HEK293 (cell line): ENCODE results near the gene TFAP2E.

Experiments used
- BCL11A ChIP-seq: fragments of 450-650 bp; formaldehyde crosslinking; IDR thresholded peaks from 2 replicates; pipeline ENCODE4 v1.5.1; 2016; ENCODE audit warnings: low read depth, missing biosample characterization, missing genetic modification characterization
- BCL11B ChIP-seq: fragments of 450-650 bp; formaldehyde crosslinking; IDR thresholded peaks from 2 replicates; pipeline ENCODE4 v1.5.1; 2016; ENCODE audit warnings: low read depth, missing biosample characterization, missing genetic modification characterization
- FEZF1 ChIP-seq: fragments of 450-650 bp; formaldehyde crosslinking; IDR thresholded peaks from 2 replicates; pipeline ENCODE4 v1.5.1; 2016; ENCODE audit warnings: missing biosample characterization, missing genetic modification characterization
- HOXC10 ChIP-seq: sonication (generic); formaldehyde crosslinking; IDR thresholded peaks from 2 replicates; pipeline ENCODE4 v1.8.1; 2023; ENCODE audit warnings: mild to moderate bottlenecking, missing genetic modification reagents
- IKZF3 ChIP-seq: fragments of 450-650 bp; IDR thresholded peaks from 2 replicates; pipeline ENCODE4 v1.5.0; 2018; ENCODE audit warnings: missing biosample characterization, mild to moderate bottlenecking, missing genetic modification characterization, moderate library complexity
- KLF10 ChIP-seq: fragments of 450-650 bp; IDR thresholded peaks from 2 replicates; pipeline ENCODE4 v1.5.1; 2018; ENCODE audit warnings: missing biosample characterization, mild to moderate bottlenecking, missing genetic modification characterization
- SCRT2 ChIP-seq: fragments of 450-650 bp; formaldehyde crosslinking; IDR thresholded peaks from 2 replicates; pipeline ENCODE4 v1.5.1; 2016; ENCODE audit warnings: missing biosample characterization, missing genetic modification characterization
- SP2 ChIP-seq: fragments of 450-650 bp; formaldehyde crosslinking; IDR thresholded peaks from 2 replicates; pipeline ENCODE4 v1.5.1; 2016; ENCODE audit warnings: missing biosample characterization, missing genetic modification characterization
- SP3 ChIP-seq: fragments of 450-650 bp; formaldehyde crosslinking; IDR thresholded peaks from 2 replicates; pipeline ENCODE4 v1.5.1; 2016; ENCODE audit warnings: missing biosample characterization, missing genetic modification characterization
- ZBTB1 ChIP-seq: fragments of 450-650 bp; formaldehyde crosslinking; IDR thresholded peaks from 2 replicates; pipeline ENCODE4 v1.5.1; 2016; ENCODE audit warnings: missing biosample characterization, missing genetic modification characterization
- ZBTB7A ChIP-seq: fragments of 450-650 bp; formaldehyde crosslinking; IDR thresholded peaks from 2 replicates; pipeline ENCODE4 v1.5.1; 2016; ENCODE audit warnings: low read depth, missing biosample characterization, missing genetic modification characterization
- ZEB2 ChIP-seq: fragments of 450-650 bp; formaldehyde crosslinking; IDR thresholded peaks from 2 replicates; pipeline ENCODE4 v1.5.1; 2016; ENCODE audit warnings: missing biosample characterization, missing genetic modification characterization
- ZFP37 ChIP-seq: fragments of 450-650 bp; formaldehyde crosslinking; IDR thresholded peaks from 2 replicates; pipeline ENCODE4 v1.5.1; 2016; ENCODE audit warnings: missing biosample characterization, missing genetic modification characterization
- ZFP69B ChIP-seq: fragments of 450-650 bp; formaldehyde crosslinking; IDR thresholded peaks from 2 replicates; pipeline ENCODE4 v1.5.1; 2016; ENCODE audit warnings: missing biosample characterization, missing genetic modification characterization
- ZNF335 ChIP-seq: fragments of 450-650 bp; formaldehyde crosslinking; conservative IDR thresholded peaks from 2 replicates; pipeline ENCODE4 v1.5.1; 2016; ENCODE audit warnings: missing biosample characterization, missing genetic modification characterization
- ZNF37A ChIP-seq: fragments of 450-650 bp; IDR thresholded peaks from 2 replicates; pipeline ENCODE4 v1.5.1; 2018; ENCODE audit warnings: missing biosample characterization, missing genetic modification characterization
- ZNF776 ChIP-seq: fragments of 450-650 bp; formaldehyde crosslinking; IDR thresholded peaks from 2 replicates; pipeline ENCODE4 v1.5.0; 2017; ENCODE audit warnings: missing biosample characterization, missing genetic modification characterization, borderline replicate concordance
- ZNF777 ChIP-seq: fragments of 450-650 bp; formaldehyde crosslinking; IDR thresholded peaks from 2 replicates; pipeline ENCODE4 v1.5.1; 2017; ENCODE audit warnings: missing biosample characterization, missing genetic modification characterization, borderline replicate concordance
- TF ChIP-seq, protein P1 (sequence below): fragments of 450-650 bp; formaldehyde crosslinking; IDR thresholded peaks from 2 replicates; pipeline ENCODE4 v1.5.1; 2017; ENCODE audit warnings: missing biosample characterization, missing genetic modification characterization
- TF ChIP-seq, protein P2 (sequence below): fragments of 450-650 bp; formaldehyde crosslinking; IDR thresholded peaks from 2 replicates; pipeline ENCODE4 v1.5.1; 2016; ENCODE audit warnings: missing biosample characterization, missing genetic modification characterization
- TF ChIP-seq, protein P3 (sequence below): fragments of 450-650 bp; formaldehyde crosslinking; IDR thresholded peaks from 2 replicates; pipeline ENCODE4 v1.5.1; 2016; ENCODE audit warnings: missing biosample characterization, missing genetic modification characterization
- TF ChIP-seq, protein P4 (sequence below): fragments of 450-650 bp; formaldehyde crosslinking; IDR thresholded peaks from 2 replicates; pipeline ENCODE4; 2016; ENCODE audit warnings: missing biosample characterization, missing genetic modification characterization
- TF ChIP-seq, protein P5 (sequence below): fragments of 450-650 bp; formaldehyde crosslinking; IDR thresholded peaks from 2 replicates; pipeline ENCODE4 v1.5.1; 2016; ENCODE audit warnings: missing biosample characterization, missing genetic modification characterization
- TF ChIP-seq, protein P6 (sequence below): fragments of 450-650 bp; formaldehyde crosslinking; IDR thresholded peaks from 2 replicates; pipeline ENCODE4 v1.5.1; 2017; ENCODE audit warnings: missing biosample characterization, missing genetic modification characterization
- TF ChIP-seq, protein P7 (sequence below): fragments of 450-650 bp; formaldehyde crosslinking; IDR thresholded peaks from 2 replicates; pipeline ENCODE4 v1.5.1; 2016; ENCODE audit warnings: missing biosample characterization, missing genetic modification characterization

TFAP2E gene

DNA sequence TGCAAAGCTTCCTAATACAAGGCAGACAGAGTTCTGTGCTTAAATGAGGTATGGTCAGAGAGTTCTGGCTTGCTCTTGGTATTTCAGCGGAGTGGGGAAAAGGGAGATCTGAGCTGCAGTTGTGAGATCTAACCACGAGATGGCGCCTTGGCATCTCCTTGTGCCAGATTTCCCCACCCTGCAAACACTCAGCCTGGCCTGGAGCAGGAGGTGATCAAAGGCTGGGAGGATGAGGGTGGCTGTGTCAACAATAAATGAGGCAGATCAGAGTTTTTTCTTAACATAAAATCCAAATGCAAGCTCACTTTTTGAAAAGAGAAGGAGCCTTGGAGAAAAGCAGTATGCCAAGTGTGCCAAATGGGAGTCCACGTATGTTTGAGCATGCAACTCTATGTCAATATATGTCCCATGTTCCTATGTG is 4.1 kb upstream of the TFAP2E start (continued):
- TF ChIP-seq, protein P1, sequence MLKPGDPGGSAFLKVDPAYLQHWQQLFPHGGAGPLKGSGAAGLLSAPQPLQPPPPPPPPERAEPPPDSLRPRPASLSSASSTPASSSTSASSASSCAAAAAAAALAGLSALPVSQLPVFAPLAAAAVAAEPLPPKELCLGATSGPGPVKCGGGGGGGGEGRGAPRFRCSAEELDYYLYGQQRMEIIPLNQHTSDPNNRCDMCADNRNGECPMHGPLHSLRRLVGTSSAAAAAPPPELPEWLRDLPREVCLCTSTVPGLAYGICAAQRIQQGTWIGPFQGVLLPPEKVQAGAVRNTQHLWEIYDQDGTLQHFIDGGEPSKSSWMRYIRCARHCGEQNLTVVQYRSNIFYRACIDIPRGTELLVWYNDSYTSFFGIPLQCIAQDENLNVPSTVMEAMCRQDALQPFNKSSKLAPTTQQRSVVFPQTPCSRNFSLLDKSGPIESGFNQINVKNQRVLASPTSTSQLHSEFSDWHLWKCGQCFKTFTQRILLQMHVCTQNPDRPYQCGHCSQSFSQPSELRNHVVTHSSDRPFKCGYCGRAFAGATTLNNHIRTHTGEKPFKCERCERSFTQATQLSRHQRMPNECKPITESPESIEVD (tag by site-specific recombination), result no peak
- TF ChIP-seq BCL11B (tag by site-specific recombination), result no peak
- no peak for TF ChIP-seq KLF10 (tag by site-specific recombination)
- no peak for TF ChIP-seq SCRT2 (tag by site-specific recombination)
- TF ChIP-seq ZNF37A, result no peak
- TF ChIP-seq, protein P2, sequence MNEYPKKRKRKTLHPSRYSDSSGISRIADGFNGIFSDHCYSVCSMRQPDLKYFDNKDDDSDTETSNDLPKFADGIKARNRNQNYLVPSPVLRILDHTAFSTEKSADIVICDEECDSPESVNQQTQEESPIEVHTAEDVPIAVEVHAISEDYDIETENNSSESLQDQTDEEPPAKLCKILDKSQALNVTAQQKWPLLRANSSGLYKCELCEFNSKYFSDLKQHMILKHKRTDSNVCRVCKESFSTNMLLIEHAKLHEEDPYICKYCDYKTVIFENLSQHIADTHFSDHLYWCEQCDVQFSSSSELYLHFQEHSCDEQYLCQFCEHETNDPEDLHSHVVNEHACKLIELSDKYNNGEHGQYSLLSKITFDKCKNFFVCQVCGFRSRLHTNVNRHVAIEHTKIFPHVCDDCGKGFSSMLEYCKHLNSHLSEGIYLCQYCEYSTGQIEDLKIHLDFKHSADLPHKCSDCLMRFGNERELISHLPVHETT, result no peak
- TF ChIP-seq, protein P3, sequence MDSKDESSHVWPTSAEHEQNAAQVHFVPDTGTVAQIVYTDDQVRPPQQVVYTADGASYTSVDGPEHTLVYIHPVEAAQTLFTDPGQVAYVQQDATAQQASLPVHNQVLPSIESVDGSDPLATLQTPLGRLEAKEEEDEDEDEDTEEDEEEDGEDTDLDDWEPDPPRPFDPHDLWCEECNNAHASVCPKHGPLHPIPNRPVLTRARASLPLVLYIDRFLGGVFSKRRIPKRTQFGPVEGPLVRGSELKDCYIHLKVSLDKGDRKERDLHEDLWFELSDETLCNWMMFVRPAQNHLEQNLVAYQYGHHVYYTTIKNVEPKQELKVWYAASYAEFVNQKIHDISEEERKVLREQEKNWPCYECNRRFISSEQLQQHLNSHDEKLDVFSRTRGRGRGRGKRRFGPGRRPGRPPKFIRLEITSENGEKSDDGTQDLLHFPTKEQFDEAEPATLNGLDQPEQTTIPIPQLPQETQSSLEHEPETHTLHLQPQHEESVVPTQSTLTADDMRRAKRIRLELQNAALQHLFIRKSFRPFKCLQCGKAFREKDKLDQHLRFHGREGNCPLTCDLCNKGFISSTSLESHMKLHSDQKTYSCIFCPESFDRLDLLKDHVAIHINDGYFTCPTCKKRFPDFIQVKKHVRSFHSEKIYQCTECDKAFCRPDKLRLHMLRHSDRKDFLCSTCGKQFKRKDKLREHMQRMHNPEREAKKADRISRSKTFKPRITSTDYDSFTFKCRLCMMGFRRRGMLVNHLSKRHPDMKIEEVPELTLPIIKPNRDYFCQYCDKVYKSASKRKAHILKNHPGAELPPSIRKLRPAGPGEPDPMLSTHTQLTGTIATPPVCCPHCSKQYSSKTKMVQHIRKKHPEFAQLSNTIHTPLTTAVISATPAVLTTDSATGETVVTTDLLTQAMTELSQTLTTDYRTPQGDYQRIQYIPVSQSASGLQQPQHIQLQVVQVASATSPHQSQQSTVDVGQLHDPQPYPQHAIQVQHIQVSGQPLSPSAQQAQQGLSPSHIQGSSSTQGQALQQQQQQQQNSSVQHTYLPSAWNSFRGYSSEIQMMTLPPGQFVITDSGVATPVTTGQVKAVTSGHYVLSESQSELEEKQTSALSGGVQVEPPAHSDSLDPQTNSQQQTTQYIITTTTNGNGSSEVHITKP (tag by site-specific recombination), result no peak
- no peak for TF ChIP-seq IKZF3 (tag by site-specific recombination)
- TF ChIP-seq HOXC10 (CRISPR knock-in tag), result no peak
- no peak for TF ChIP-seq ZFP37
- TF ChIP-seq ZNF776, result no peak
- TF ChIP-seq ZNF777 (tag by site-specific recombination), result no peak
- no peak for TF ChIP-seq ZNF335 (tag by site-specific recombination)
- TF ChIP-seq FEZF1, result no peak
- TF ChIP-seq ZFP69B (tag by site-specific recombination), result no peak
- TF ChIP-seq SP3 (tag by site-specific recombination), result no peak
- TF ChIP-seq, protein P4, sequence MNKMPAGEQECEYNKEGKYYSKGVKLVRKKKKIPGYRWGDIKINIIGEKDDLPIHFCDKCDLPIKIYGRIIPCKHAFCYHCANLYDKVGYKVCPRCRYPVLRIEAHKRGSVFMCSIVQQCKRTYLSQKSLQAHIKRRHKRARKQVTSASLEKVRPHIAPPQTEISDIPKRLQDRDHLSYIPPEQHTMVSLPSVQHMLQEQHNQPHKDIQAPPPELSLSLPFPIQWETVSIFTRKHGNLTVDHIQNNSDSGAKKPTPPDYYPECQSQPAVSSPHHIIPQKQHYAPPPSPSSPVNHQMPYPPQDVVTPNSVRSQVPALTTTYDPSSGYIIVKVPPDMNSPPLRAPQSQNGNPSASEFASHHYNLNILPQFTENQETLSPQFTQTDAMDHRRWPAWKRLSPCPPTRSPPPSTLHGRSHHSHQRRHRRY (tag by site-specific recombination), result no peak
- TF ChIP-seq, protein P5, sequence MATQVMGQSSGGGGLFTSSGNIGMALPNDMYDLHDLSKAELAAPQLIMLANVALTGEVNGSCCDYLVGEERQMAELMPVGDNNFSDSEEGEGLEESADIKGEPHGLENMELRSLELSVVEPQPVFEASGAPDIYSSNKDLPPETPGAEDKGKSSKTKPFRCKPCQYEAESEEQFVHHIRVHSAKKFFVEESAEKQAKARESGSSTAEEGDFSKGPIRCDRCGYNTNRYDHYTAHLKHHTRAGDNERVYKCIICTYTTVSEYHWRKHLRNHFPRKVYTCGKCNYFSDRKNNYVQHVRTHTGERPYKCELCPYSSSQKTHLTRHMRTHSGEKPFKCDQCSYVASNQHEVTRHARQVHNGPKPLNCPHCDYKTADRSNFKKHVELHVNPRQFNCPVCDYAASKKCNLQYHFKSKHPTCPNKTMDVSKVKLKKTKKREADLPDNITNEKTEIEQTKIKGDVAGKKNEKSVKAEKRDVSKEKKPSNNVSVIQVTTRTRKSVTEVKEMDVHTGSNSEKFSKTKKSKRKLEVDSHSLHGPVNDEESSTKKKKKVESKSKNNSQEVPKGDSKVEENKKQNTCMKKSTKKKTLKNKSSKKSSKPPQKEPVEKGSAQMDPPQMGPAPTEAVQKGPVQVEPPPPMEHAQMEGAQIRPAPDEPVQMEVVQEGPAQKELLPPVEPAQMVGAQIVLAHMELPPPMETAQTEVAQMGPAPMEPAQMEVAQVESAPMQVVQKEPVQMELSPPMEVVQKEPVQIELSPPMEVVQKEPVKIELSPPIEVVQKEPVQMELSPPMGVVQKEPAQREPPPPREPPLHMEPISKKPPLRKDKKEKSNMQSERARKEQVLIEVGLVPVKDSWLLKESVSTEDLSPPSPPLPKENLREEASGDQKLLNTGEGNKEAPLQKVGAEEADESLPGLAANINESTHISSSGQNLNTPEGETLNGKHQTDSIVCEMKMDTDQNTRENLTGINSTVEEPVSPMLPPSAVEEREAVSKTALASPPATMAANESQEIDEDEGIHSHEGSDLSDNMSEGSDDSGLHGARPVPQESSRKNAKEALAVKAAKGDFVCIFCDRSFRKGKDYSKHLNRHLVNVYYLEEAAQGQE (tag by site-specific recombination), result no peak
- TF ChIP-seq ZBTB7A, result no peak
- TF ChIP-seq, protein P6, sequence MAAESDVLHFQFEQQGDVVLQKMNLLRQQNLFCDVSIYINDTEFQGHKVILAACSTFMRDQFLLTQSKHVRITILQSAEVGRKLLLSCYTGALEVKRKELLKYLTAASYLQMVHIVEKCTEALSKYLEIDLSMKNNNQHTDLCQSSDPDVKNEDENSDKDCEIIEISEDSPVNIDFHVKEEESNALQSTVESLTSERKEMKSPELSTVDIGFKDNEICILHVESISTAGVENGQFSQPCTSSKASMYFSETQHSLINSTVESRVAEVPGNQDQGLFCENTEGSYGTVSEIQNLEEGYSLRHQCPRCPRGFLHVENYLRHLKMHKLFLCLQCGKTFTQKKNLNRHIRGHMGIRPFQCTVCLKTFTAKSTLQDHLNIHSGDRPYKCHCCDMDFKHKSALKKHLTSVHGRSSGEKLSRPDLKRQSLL (tag by site-specific recombination), result no peak
- TF ChIP-seq, protein P7, sequence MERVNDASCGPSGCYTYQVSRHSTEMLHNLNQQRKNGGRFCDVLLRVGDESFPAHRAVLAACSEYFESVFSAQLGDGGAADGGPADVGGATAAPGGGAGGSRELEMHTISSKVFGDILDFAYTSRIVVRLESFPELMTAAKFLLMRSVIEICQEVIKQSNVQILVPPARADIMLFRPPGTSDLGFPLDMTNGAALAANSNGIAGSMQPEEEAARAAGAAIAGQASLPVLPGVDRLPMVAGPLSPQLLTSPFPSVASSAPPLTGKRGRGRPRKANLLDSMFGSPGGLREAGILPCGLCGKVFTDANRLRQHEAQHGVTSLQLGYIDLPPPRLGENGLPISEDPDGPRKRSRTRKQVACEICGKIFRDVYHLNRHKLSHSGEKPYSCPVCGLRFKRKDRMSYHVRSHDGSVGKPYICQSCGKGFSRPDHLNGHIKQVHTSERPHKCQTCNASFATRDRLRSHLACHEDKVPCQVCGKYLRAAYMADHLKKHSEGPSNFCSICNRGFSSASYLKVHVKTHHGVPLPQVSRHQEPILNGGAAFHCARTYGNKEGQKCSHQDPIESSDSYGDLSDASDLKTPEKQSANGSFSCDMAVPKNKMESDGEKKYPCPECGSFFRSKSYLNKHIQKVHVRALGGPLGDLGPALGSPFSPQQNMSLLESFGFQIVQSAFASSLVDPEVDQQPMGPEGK (tag by site-specific recombination), result no peak
- TF ChIP-seq BCL11A (tag by site-specific recombination), result no peak
- no peak for TF ChIP-seq SP2 (tag by site-specific recombination)
- TF ChIP-seq ZBTB1, result no peak
- no peak for TF ChIP-seq ZEB2 (tag by site-specific recombination)
